Natural killer cell (primary cell): ENCODE results near the gene DENND1C. TPM values are rescaled to one million over a fixed set of nuclear protein-coding genes. Genes with fewer than 3 reads are reported as not detected.

Experiments
- ATAC-seq, 3 donors: fragments of 150-1000 bp in 2 of 3; fragments of 200-7000 bp in 1 of 3; cut with Tn5 transposase; 1 replicate in 1 of 3; 2 replicates in 2 of 3; pipeline ENCODE4 v1.10.0; 2021; ENCODE audit warnings: mild to moderate bottlenecking in 2 of 3, moderate library complexity in 2 of 3
- DNase-seq, 2 donors: peaks; one replicate each; pipeline versions ENCODE4 v3.0.0 to v3.0.0-alpha.2; 2013 to 2021; ENCODE audit warnings: mixed read lengths in 1 of 2
- H3K27ac ChIP-seq: one replicate; pipeline ENCODE4 v1.5.1; 2013; ENCODE audit warnings: mild to moderate bottlenecking, low read length
- H3K27me3 ChIP-seq: one replicate; pipeline ENCODE4 v1.6.1; 2013; ENCODE audit warnings: low read length; ENCODE audit not compliant: control insufficient read depth, insufficient read depth
- H3K36me3 ChIP-seq: one replicate; pipeline ENCODE4 v1.6.1; 2013; ENCODE audit warnings: low read length; ENCODE audit not compliant: control insufficient read depth, insufficient read depth
- H3K4me1 ChIP-seq: one replicate; pipeline ENCODE4 v1.6.1; 2013; ENCODE audit warnings: low read length; ENCODE audit not compliant: control insufficient read depth, insufficient read depth
- H3K4me3 ChIP-seq: one replicate; pipeline ENCODE4 v1.5.1; 2013; ENCODE audit warnings: low read length
- H3K9me3 ChIP-seq: one replicate; pipeline ENCODE4 v1.6.1; 2013; ENCODE audit warnings: low read length; ENCODE audit not compliant: control insufficient read depth, insufficient read depth
- H3K27ac Mint-ChIP-seq, 2 donors: one replicate each; pipeline ENCODE4 v1.8.0; 2022; ENCODE audit warnings: mild to moderate bottlenecking in 2 of 2, mixed read lengths in 2 of 2, moderate library complexity in 1 of 2
- H3K27me3 Mint-ChIP-seq, 2 donors: one replicate each; pipeline ENCODE4 v1.8.0; 2022; ENCODE audit warnings: low read depth in 2 of 2, mixed read lengths in 2 of 2
- H3K36me3 Mint-ChIP-seq: one replicate; pipeline ENCODE4 v1.8.0; 2022; ENCODE audit warnings: mixed read lengths
- H3K4me1 Mint-ChIP-seq, 2 donors: one replicate each; pipeline ENCODE4 v1.8.0; 2022; ENCODE audit warnings: mixed read lengths in 2 of 2
- H3K4me3 Mint-ChIP-seq: one replicate; pipeline ENCODE4 v1.8.0; 2022; ENCODE audit warnings: mild to moderate bottlenecking, moderate library complexity, mixed read lengths
- H3K9me3 Mint-ChIP-seq, 2 donors: one replicate each; pipeline ENCODE4 v1.8.0; 2022; ENCODE audit warnings: mixed read lengths in 2 of 2
- CTCF ChIP-seq: fragments of 200-600 bp; IDR thresholded peaks from one replicate; pipeline ENCODE4 v1.8.0; 2022; ENCODE audit warnings: antibody characterized with exemption
- WGBS: methylation state at CpG from one replicate; pipeline ENCODE4 v1.1.7; 2013; ENCODE audit warnings: missing lambda C conversion rate; ENCODE audit not compliant: insufficient coverage; 5-methylcytosine and 5-hydroxymethylcytosine counted together
- intact Hi-C: fragments of 100-400 bp; cut with micrococcal nuclease; formaldehyde crosslinking; loops from one replicate; pipeline ENCODE4 v1.14.2; 2022
- total RNA-seq, 4 donors: library from RNA; stranded (reverse); fragments of 120-200 nt in 1 of 4; gene quantifications; one replicate each; pipeline versions ENCODE4 v1.2.3 to v1.2.4, GENCODE V29; 2013 to 2022

The DENND1C gene
- total RNA-seq, 3 donors from 2014 or later (not counting 1 experiment from before 2014, with no cell fraction given): 175 to 197 (median 188) TPM

GRCh38 chr19:6529351-6529750 is 47.8 kb upstream of the DENND1C start:
- peak overlapping the region in 1 of 2 donors; percentile 56 for H3K27ac Mint-ChIP-seq
- DNase-seq (no peak), ATAC-seq (no peak)
- peaks cover 0 to 34% of the 10 kb centered on the region in 2 donors for H3K27me3 Mint-ChIP-seq
- Histone ChIP-seq H3K27me3 (peaks cover 17% of the 10 kb centered on the region), H3K36me3 (no peaks in the 10 kb centered on the region), H3K9me3 (no peaks in the 10 kb centered on the region), H3K4me3 (no peak overlapping the region), H3K4me1 (peaks cover 38% of the 10 kb centered on the region), H3K27ac (no peak overlapping the region)
- peak overlapping the region; percentile 89 for H3K4me3 Mint-ChIP-seq
- no peaks in the 10 kb centered on the region for H3K36me3 Mint-ChIP-seq
- H3K4me1 Mint-ChIP-seq: peaks cover 10 to 36% of the 10 kb centered on the region in 2 donors
- no peak for TF ChIP-seq CTCF
- WGBS: 56% methylated on average over 2 of the region's 2 CpGs
- intact Hi-C loops: no loop called here
- no peaks in the 10 kb centered on the region for H3K9me3 Mint-ChIP-seq

GRCh38 chr19:6528544-6529121 is 47.0 kb upstream of the DENND1C start:
- peaks cover 38% of the 10 kb centered on the region for H3K4me1 ChIP-seq
- peaks cover 17% of the 10 kb centered on the region for H3K27me3 ChIP-seq
- no peaks in the 10 kb centered on the region for H3K36me3 Mint-ChIP-seq
- H3K36me3 ChIP-seq: no peaks in the 10 kb centered on the region
- no peak for ATAC-seq
- H3K4me3 Mint-ChIP-seq: no peak overlapping the region
- H3K4me3 ChIP-seq: no peak overlapping the region
- H3K27ac ChIP-seq: peak overlapping the region; percentile 25
- WGBS: 48% methylated on average over 9 of the region's 9 CpGs
- intact Hi-C loops: no loop called here
- peaks cover 0 to 29% of the 10 kb centered on the region in 2 donors for H3K27me3 Mint-ChIP-seq
- no peak overlapping the region for H3K27ac Mint-ChIP-seq
- H3K4me1 Mint-ChIP-seq: peaks cover 10 to 36% of the 10 kb centered on the region in 2 donors
- H3K9me3 Mint-ChIP-seq: no peaks in the 10 kb centered on the region
- TF ChIP-seq CTCF: no peak
- DNase-seq: no peak
- no peaks in the 10 kb centered on the region for H3K9me3 ChIP-seq

- H3K9me3 Mint-ChIP-seq: no peaks in the 10 kb centered on the region
- no peaks in the 10 kb centered on the region for H3K36me3 ChIP-seq
- peaks cover 17% of the 10 kb centered on the region for H3K27me3 ChIP-seq
- intact Hi-C loops: no loop called here
- no peak for TF ChIP-seq CTCF
- peaks cover 37% of the 10 kb centered on the region for H3K4me1 ChIP-seq
- peak overlapping the region; percentile 47 for H3K27ac ChIP-seq
- H3K4me3 ChIP-seq: no peak overlapping the region
- H3K4me1 Mint-ChIP-seq: peaks cover 10 to 36% of the 10 kb centered on the region in 2 donors
- no peaks in the 10 kb centered on the region for H3K36me3 Mint-ChIP-seq
- ATAC-seq (no peak), DNase-seq (peak in 1 of 2 donors; percentile 44)
- H3K9me3 ChIP-seq: no peaks in the 10 kb centered on the region
- peaks cover 0 to 27% of the 10 kb centered on the region in 2 donors for H3K27me3 Mint-ChIP-seq
- WGBS: 87% methylated on average over 16 of the region's 17 CpGs
- no peak overlapping the region for H3K4me3 Mint-ChIP-seq
- H3K27ac Mint-ChIP-seq: no peak overlapping the region
Measured at GRCh38 chr19:6527893-6528543, 46.4 kb upstream of the DENND1C start.
